ENCODE results near the gene CASP6. TPM values are rescaled to one million over a fixed set of nuclear protein-coding genes. Genes with fewer than 3 reads are reported as not detected.

CASP6 gene
- total RNA-seq, 1 experiment from 2014 or later = 8.1 TPM

DNA sequence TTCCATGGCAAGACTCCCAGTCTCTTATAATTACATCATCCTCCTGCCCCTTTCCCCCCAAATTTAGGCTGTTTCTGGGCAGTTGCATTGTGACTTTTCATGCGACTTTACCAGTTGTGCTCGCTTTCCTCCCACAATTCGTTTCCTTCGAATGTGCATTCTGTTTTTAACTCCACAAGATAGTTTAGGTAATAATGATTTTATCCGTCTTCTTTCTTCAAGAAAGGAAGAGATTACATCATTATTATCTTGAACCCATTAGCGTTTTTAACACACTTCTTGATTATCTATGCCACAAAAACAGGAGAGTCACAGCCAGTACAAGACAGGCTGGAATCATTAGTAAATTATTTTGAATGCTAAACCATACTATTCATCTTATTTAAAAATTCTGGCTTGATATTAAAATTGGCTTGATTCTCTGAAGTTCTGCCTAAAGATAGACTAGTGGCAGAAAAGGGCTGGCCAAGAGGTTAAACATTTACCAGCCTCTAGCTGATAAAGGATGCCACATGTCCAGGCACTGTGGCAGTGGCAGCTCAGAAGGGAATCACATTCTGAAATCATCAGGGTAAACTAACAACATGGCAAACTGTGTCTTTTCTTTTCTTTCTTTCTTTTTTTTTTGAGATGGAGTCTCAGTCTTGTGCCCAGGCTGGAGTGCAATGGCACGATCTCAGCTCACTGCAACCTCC, 46.3 kb upstream of the CASP6 start:
- Mint-ChIP-seq H3K27ac (ENCODE audit: low read depth, unreplicated experiment) (no peak overlapping the region), H3K4me1 (ENCODE audit: insufficient read depth, unreplicated experiment) (no peaks in the 10 kb centered on the region), H3K36me3 (ENCODE audit: insufficient read depth, unreplicated experiment) (no peaks in the 10 kb centered on the region), H3K27me3 (ENCODE audit: insufficient read depth, unreplicated experiment) (no peaks in the 10 kb centered on the region), H3K9me3 (ENCODE audit: unreplicated experiment) (no peaks in the 10 kb centered on the region), H3K4me3 (ENCODE audit: unreplicated experiment) (no peak overlapping the region)
- DNase-seq (ENCODE audit: unreplicated experiment) = no peak
- intact Hi-C loops (cut with micrococcal nuclease) = no loop called here
- CTCF ChIA-PET = interaction anchor here (1.0 kb wide), 1 partner anchor 46 kb away, joined by 4 read pairs; no protein-coding TSS in a partner anchor
- TF ChIP-seq, protein P1, sequence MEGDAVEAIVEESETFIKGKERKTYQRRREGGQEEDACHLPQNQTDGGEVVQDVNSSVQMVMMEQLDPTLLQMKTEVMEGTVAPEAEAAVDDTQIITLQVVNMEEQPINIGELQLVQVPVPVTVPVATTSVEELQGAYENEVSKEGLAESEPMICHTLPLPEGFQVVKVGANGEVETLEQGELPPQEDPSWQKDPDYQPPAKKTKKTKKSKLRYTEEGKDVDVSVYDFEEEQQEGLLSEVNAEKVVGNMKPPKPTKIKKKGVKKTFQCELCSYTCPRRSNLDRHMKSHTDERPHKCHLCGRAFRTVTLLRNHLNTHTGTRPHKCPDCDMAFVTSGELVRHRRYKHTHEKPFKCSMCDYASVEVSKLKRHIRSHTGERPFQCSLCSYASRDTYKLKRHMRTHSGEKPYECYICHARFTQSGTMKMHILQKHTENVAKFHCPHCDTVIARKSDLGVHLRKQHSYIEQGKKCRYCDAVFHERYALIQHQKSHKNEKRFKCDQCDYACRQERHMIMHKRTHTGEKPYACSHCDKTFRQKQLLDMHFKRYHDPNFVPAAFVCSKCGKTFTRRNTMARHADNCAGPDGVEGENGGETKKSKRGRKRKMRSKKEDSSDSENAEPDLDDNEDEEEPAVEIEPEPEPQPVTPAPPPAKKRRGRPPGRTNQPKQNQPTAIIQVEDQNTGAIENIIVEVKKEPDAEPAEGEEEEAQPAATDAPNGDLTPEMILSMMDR (IDR thresholded peaks at IDR 0.05; ENCODE audit: unreplicated experiment) = no peak
- no TSS peak for BruUV-seq (replicated peaks)
- POLR2A ChIA-PET = no interaction called here

- Mint-ChIP-seq H3K4me3 (ENCODE audit: unreplicated experiment) (no peak overlapping the region), H3K9me3 (ENCODE audit: unreplicated experiment) (no peaks in the 10 kb centered on the region), H3K36me3 (ENCODE audit: insufficient read depth, unreplicated experiment) (no peaks in the 10 kb centered on the region), H3K27me3 (ENCODE audit: insufficient read depth, unreplicated experiment) (no peaks in the 10 kb centered on the region), H3K4me1 (ENCODE audit: insufficient read depth, unreplicated experiment) (no peaks in the 10 kb centered on the region), H3K27ac (ENCODE audit: low read depth, unreplicated experiment) (no peak overlapping the region)
- TF ChIP-seq, protein P1 (IDR thresholded peaks at IDR 0.05; ENCODE audit: unreplicated experiment) = no peak
- intact Hi-C loops (cut with micrococcal nuclease) = no loop called here
- no peak for DNase-seq (ENCODE audit: unreplicated experiment)
- ChIA-PET CTCF (interaction anchor here (0.7 to 1.0 kb wide), 2 partner anchors 47 to 78 kb away, joined by 3 to 4 read pairs; no protein-coding TSS in a partner anchor), POLR2A (no interaction called here)
- no TSS peak for BruUV-seq (replicated peaks)
Measured at GRCh38 chr4:109748114-109748513, 44.9 kb upstream of the CASP6 start.

DNA sequence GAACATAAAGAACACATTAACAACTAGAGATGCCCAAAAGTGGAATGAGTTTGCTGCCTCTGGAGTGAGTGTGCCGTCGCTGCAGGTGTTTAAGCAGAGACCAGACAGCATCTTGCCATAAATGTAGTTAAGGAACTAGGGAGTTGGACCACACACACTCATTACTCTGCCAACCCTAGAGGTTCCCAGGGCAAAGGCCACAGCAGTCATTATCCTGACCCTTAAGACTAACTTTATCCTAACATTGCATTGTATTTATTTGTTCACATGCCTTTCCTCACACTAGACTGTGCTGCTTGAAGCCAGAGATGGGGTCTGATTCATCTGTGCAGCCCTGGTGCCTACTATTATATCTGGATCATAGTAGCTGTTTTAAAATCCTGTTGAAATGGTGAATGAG, 43.5 kb upstream of the CASP6 start:
- H3K9me3 Mint-ChIP-seq (ENCODE audit: unreplicated experiment) = no peaks in the 10 kb centered on the region
- POLR2A ChIA-PET = no interaction called here
- CTCF ChIA-PET = no interaction called here
- no TSS peak for BruUV-seq (replicated peaks)
- H3K27ac Mint-ChIP-seq (ENCODE audit: low read depth, unreplicated experiment) = no peak overlapping the region
- no peaks in the 10 kb centered on the region for H3K4me1 Mint-ChIP-seq (ENCODE audit: insufficient read depth, unreplicated experiment)
- no peak overlapping the region for H3K4me3 Mint-ChIP-seq (ENCODE audit: unreplicated experiment)
- DNase-seq (ENCODE audit: unreplicated experiment) = no peak
- no peaks in the 10 kb centered on the region for H3K27me3 Mint-ChIP-seq (ENCODE audit: insufficient read depth, unreplicated experiment)
- no peaks in the 10 kb centered on the region for H3K36me3 Mint-ChIP-seq (ENCODE audit: insufficient read depth, unreplicated experiment)
- intact Hi-C loops (cut with micrococcal nuclease) = no loop called here
- TF ChIP-seq, protein P1 (IDR thresholded peaks at IDR 0.05; ENCODE audit: unreplicated experiment) = no peak

- CTCF ChIA-PET = no interaction called here
- Mint-ChIP-seq H3K36me3 (ENCODE audit: insufficient read depth, unreplicated experiment) (no peaks in the 10 kb centered on the region), H3K4me3 (ENCODE audit: unreplicated experiment) (no peak overlapping the region), H3K9me3 (ENCODE audit: unreplicated experiment) (no peaks in the 10 kb centered on the region), H3K27ac (ENCODE audit: low read depth, unreplicated experiment) (no peak overlapping the region), H3K27me3 (ENCODE audit: insufficient read depth, unreplicated experiment) (no peaks in the 10 kb centered on the region), H3K4me1 (ENCODE audit: insufficient read depth, unreplicated experiment) (no peaks in the 10 kb centered on the region)
- no TSS peak for BruUV-seq (replicated peaks)
- intact Hi-C loops (cut with micrococcal nuclease) = no loop called here
- no peak for DNase-seq (ENCODE audit: unreplicated experiment)
- POLR2A ChIA-PET = no interaction called here
- TF ChIP-seq, protein P1 (IDR thresholded peaks at IDR 0.05; ENCODE audit: unreplicated experiment) = no peak
Measured at GRCh38 chr4:109745830-109746229, 42.6 kb upstream of the CASP6 start.
